ENCODE measurements around the gene AUNIP. TPM values are rescaled to one million over a fixed set of nuclear protein-coding genes. Genes with fewer than 3 reads are reported as not detected.
A peak's percentile ranks its signal among the peaks of the same experiment; 100 is the strongest.

Gene AUNIP
- total RNA-seq, 6 donors from 2014 or later: 0.43 to 1.1 (median 0.74) TPM; not detected in 3

- DNase-seq (no peak), ATAC-seq (ENCODE audit: low FRiP score in 2 of 2) (peak in 1 of 2 donors; percentile 8)
- H3K27ac ChIP-seq: peak overlapping the region; percentile 72 to 90 (median 80)
- TF ChIP-seq POLR2AphosphoS5 (IDR thresholded peaks at IDR 0.05): no peak
- TF ChIP-seq POLR2A (IDR thresholded peaks at IDR 0.05): no peak
- TF ChIP-seq EP300 (IDR thresholded peaks at IDR 0.05): no peak
- TF ChIP-seq, protein P1, sequence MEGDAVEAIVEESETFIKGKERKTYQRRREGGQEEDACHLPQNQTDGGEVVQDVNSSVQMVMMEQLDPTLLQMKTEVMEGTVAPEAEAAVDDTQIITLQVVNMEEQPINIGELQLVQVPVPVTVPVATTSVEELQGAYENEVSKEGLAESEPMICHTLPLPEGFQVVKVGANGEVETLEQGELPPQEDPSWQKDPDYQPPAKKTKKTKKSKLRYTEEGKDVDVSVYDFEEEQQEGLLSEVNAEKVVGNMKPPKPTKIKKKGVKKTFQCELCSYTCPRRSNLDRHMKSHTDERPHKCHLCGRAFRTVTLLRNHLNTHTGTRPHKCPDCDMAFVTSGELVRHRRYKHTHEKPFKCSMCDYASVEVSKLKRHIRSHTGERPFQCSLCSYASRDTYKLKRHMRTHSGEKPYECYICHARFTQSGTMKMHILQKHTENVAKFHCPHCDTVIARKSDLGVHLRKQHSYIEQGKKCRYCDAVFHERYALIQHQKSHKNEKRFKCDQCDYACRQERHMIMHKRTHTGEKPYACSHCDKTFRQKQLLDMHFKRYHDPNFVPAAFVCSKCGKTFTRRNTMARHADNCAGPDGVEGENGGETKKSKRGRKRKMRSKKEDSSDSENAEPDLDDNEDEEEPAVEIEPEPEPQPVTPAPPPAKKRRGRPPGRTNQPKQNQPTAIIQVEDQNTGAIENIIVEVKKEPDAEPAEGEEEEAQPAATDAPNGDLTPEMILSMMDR (IDR thresholded peaks at IDR 0.05): no peak
- H3K36me3 ChIP-seq: no peaks in the 10 kb centered on the region
- peak overlapping the region; percentile 54 to 86 (median 64) for H3K4me3 ChIP-seq
- no peaks in the 10 kb centered on the region for H3K27me3 ChIP-seq
- H3K4me1 ChIP-seq: peaks cover 39 to 49% (median 44%) of the 10 kb centered on the region in 4 donors
- no peaks in the 10 kb centered on the region for H3K9me3 ChIP-seq
- 17 to 21% methylated on average over 7 to 8 of the region's 8 CpGs for WGBS, 2 donors
Observed at GRCh38 chr1:25874635-25875153, 15.4 kb upstream of the AUNIP start.

- DNase-seq (no peak), ATAC-seq (ENCODE audit: low FRiP score in 2 of 2) (no peak)
- peaks cover 39 to 49% (median 44%) of the 10 kb centered on the region in 4 donors for H3K4me1 ChIP-seq
- no peaks in the 10 kb centered on the region for H3K36me3 ChIP-seq
- peak overlapping the region in 1 of 4 donors; percentile 81 for H3K27ac ChIP-seq
- H3K27me3 ChIP-seq: no peaks in the 10 kb centered on the region
- peak overlapping the region in 1 of 4 donors; percentile 86 for H3K4me3 ChIP-seq
- no peaks in the 10 kb centered on the region for H3K9me3 ChIP-seq
- WGBS, 2 donors: 91 to 100% methylated on average over 3 of the region's 3 CpGs
- TF ChIP-seq EP300 (IDR thresholded peaks at IDR 0.05) (no peak), POLR2A (IDR thresholded peaks at IDR 0.05) (no peak), POLR2AphosphoS5 (IDR thresholded peaks at IDR 0.05) (no peak)
- TF ChIP-seq, protein P1 (IDR thresholded peaks at IDR 0.05): no peak
Observed at GRCh38 chr1:25874209-25874608, 15.0 kb upstream of the AUNIP start.

DNA sequence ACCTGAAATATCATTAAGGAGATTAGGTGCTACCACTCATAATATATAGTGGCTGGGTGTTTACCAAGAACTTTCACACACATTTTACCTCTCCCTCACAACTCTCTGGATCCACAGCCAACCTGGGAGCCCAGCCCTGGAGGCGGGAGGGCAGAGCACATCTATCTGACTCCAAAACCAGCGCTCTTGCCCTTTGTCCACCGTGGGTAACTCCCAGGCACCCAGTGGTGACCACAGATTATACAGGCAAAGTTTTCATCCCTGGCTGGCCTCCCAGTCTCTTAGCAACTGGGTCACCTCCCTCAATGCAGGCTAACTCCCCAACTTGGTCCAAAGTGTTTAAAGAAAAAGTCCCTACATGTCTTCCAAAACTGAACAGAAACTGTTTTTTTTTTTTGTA, 13.9 kb upstream of the AUNIP start:
- TF ChIP-seq, protein P1 (IDR thresholded peaks at IDR 0.05): no peak
- TF ChIP-seq POLR2AphosphoS5 (IDR thresholded peaks at IDR 0.05) (no peak), EP300 (IDR thresholded peaks at IDR 0.05) (no peak), POLR2A (IDR thresholded peaks at IDR 0.05) (no peak)
- DNase-seq (no peak), ATAC-seq (ENCODE audit: low FRiP score in 2 of 2) (no peak)
- H3K27me3 ChIP-seq: no peaks in the 10 kb centered on the region
- no peak overlapping the region for H3K27ac ChIP-seq
- no peaks in the 10 kb centered on the region for H3K9me3 ChIP-seq
- H3K36me3 ChIP-seq: no peaks in the 10 kb centered on the region
- H3K4me1 ChIP-seq: peaks cover 39 to 49% (median 44%) of the 10 kb centered on the region in 4 donors
- WGBS, 2 donors: 87 to 88% methylated on average over 3 of the region's 3 CpGs
- H3K4me3 ChIP-seq: no peak overlapping the region

DNA sequence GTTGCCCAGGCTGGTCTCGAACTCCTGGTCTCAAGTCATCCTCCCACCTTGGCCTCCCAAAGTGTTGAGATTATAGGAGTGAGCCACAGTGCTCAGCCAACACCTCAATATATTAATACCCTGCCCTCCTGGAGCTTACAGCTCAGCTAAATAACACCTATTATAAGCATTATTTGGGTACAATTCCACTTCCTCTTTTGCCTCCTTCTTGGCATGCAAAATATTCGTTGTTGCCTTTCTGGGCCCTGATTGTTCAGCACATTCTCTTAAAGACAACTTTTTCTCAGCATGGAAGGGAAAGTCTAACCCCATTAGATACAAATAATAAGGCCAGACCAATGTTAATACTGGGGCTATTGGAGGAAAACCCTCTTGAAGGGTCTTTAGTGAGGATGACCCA, 13.5 kb upstream of the AUNIP start:
- H3K4me3 ChIP-seq: no peak overlapping the region
- H3K9me3 ChIP-seq: no peaks in the 10 kb centered on the region
- peaks cover 39 to 49% (median 46%) of the 10 kb centered on the region in 4 donors for H3K4me1 ChIP-seq
- TF ChIP-seq POLR2AphosphoS5 (IDR thresholded peaks at IDR 0.05) (no peak), EP300 (IDR thresholded peaks at IDR 0.05) (no peak), POLR2A (IDR thresholded peaks at IDR 0.05) (no peak)
- TF ChIP-seq, protein P1 (IDR thresholded peaks at IDR 0.05): no peak
- H3K27ac ChIP-seq: no peak overlapping the region
- DNase-seq (no peak), ATAC-seq (ENCODE audit: low FRiP score in 2 of 2) (no peak)
- no peaks in the 10 kb centered on the region for H3K27me3 ChIP-seq
- WGBS, 2 donors: 48 to 60% methylated on average over 2 of the region's 2 CpGs
- H3K36me3 ChIP-seq: no peaks in the 10 kb centered on the region

Data from upper lobe of left lung (tissue), 6 donors.